HEK293T (cell line): Measurements from ENCODE around the gene PLK5.

Experiments
- BHLHE40 ChIP-seq: fragments of 450-650 bp; IDR thresholded peaks from 2 replicates; pipeline ENCODE4 v1.6.1; 2016; ENCODE audit warnings: mild to moderate bottlenecking, moderate library complexity, borderline replicate concordance
- ELF4 ChIP-seq: fragments of 450-650 bp; IDR thresholded peaks from 2 replicates; pipeline ENCODE4 v1.6.1; 2017; ENCODE audit warnings: antibody characterized with exemption
- FOXA1 ChIP-seq: fragments of 450-650 bp; IDR thresholded peaks from 2 replicates; pipeline ENCODE4 v1.6.1; 2016; ENCODE audit warnings: mild to moderate bottlenecking
- FOXM1 ChIP-seq: fragments of 450-650 bp; IDR thresholded peaks from 2 replicates; pipeline ENCODE4 v1.6.1; 2017; ENCODE audit warnings: mild to moderate bottlenecking, borderline replicate concordance
- HDGF ChIP-seq: fragments of 450-650 bp; IDR thresholded peaks from 2 replicates; pipeline ENCODE4 v1.6.1; 2017; ENCODE audit warnings: antibody characterized with exemption, borderline replicate concordance
- L3MBTL2 ChIP-seq: fragments of 450-650 bp; conservative IDR thresholded peaks from 2 replicates; pipeline ENCODE4 v1.6.1; 2016; ENCODE audit warnings: mild to moderate bottlenecking
- NFRKB ChIP-seq: fragments of 450-650 bp; IDR thresholded peaks from 2 replicates; pipeline ENCODE4 v1.6.1; 2016; ENCODE audit warnings: mild to moderate bottlenecking, moderate library complexity
- PKNOX1 ChIP-seq: fragments of 450-650 bp; IDR thresholded peaks from 2 replicates; pipeline ENCODE4 v1.6.1; 2016
- SP1 ChIP-seq: fragments of 450-650 bp; IDR thresholded peaks from 2 replicates; pipeline ENCODE4 v1.6.1; 2017
- SUZ12 ChIP-seq: fragments of 450-650 bp; IDR thresholded peaks from 2 replicates; pipeline ENCODE4 v1.6.1; 2016; ENCODE audit warnings: mild to moderate bottlenecking
- TARDBP ChIP-seq: fragments of 450-650 bp; IDR thresholded peaks from 2 replicates; pipeline ENCODE4 v1.6.1; 2016
- ZNF384 ChIP-seq: fragments of 450-650 bp; IDR thresholded peaks from 2 replicates; pipeline ENCODE4 v1.6.1; 2016

GRCh38 chr19:1495051-1495798, 28.7 kb upstream of the PLK5 start:
- TF ChIP-seq ELF4 (no peak), BHLHE40 (no peak), ZNF384 (no peak), FOXA1 (no peak), SP1 (no peak), TARDBP (no peak), HDGF (no peak), FOXM1 (no peak), PKNOX1 (no peak), NFRKB (no peak), SUZ12 (no peak), L3MBTL2 (no peak)
